ENCODE data around the gene RASEF.
"Not testable (repeated sequence)": the region's sequence is repeated elsewhere in the genome, so short reads cannot be mapped to it uniquely, and the experiment has no call there.

Gene RASEF

GRCh38 chr9:83062651-83063527 lies at the start of gene RASEF:
Gene RASEF (minus strand): TSS chr9:83063142. CDS start chr9:83062867, 275 bp downstream.
- Mint-ChIP-seq H3K4me3 (no peak within 1 kb of the TSS), H3K36me3 (no peaks in the 10 kb centered on the region), H3K4me1 (no peaks in the 10 kb centered on the region), H3K27ac (no peak within 1 kb of the TSS), H3K9me3 (peaks cover 3% of the 10 kb centered on the region)
- ATAC-seq: peak; percentile 13
- no peak for DNase-seq (ENCODE audit: low spot score in 2 of 2)

- no peaks in the 10 kb centered on the region for H3K36me3 Mint-ChIP-seq
- no peak for DNase-seq (ENCODE audit: low spot score in 2 of 2)
- peaks cover 11% of the 10 kb centered on the region for H3K9me3 Mint-ChIP-seq
- H3K4me1 Mint-ChIP-seq: no peaks in the 10 kb centered on the region
- no peak overlapping the region for H3K4me3 Mint-ChIP-seq
- H3K27ac Mint-ChIP-seq: no peak overlapping the region
- no peak for ATAC-seq
These were observed 48.2 kb upstream of the RASEF start for GRCh38 chr9:83111169-83111568.

GRCh38 chr9:83109296-83109695 lies 46.4 kb upstream of the RASEF start:
- no peak overlapping the region for H3K4me3 Mint-ChIP-seq
- no peaks in the 10 kb centered on the region for H3K36me3 Mint-ChIP-seq
- peaks cover 10% of the 10 kb centered on the region for H3K9me3 Mint-ChIP-seq
- H3K4me1 Mint-ChIP-seq: no peaks in the 10 kb centered on the region
- no peak overlapping the region for H3K27ac Mint-ChIP-seq
- ATAC-seq: no peak
- no peak for DNase-seq (ENCODE audit: low spot score in 2 of 2)

GRCh38 chr9:83108208-83108607 lies 45.3 kb upstream of the RASEF start:
- H3K27ac Mint-ChIP-seq: no peak overlapping the region
- no peaks in the 10 kb centered on the region for H3K36me3 Mint-ChIP-seq
- no peak for ATAC-seq
- no peak overlapping the region for H3K4me3 Mint-ChIP-seq
- DNase-seq (ENCODE audit: low spot score in 2 of 2): no peak
- H3K9me3 Mint-ChIP-seq: peaks cover 2% of the 10 kb centered on the region
- no peaks in the 10 kb centered on the region for H3K4me1 Mint-ChIP-seq

GRCh38 chr9:83106772-83107171 lies 43.8 kb upstream of the RASEF start:
- Mint-ChIP-seq H3K9me3 (peaks cover 4% of the 10 kb centered on the region), H3K4me3 (no peak overlapping the region), H3K4me1 (no peaks in the 10 kb centered on the region), H3K27ac (no peak overlapping the region), H3K36me3 (no peaks in the 10 kb centered on the region)
- no peak for DNase-seq (ENCODE audit: low spot score in 2 of 2)
- ATAC-seq: no peak

GRCh38 chr9:83106263-83106662 lies 43.3 kb upstream of the RASEF start:
- ATAC-seq: no peak
- peaks cover 4% of the 10 kb centered on the region for H3K9me3 Mint-ChIP-seq
- no peaks in the 10 kb centered on the region for H3K4me1 Mint-ChIP-seq
- no peak overlapping the region for H3K4me3 Mint-ChIP-seq
- no peak overlapping the region for H3K27ac Mint-ChIP-seq
- H3K36me3 Mint-ChIP-seq: no peaks in the 10 kb centered on the region
- DNase-seq (ENCODE audit: low spot score in 2 of 2): no peak

- Mint-ChIP-seq H3K27ac (no peak overlapping the region), H3K4me1 (no peaks in the 10 kb centered on the region), H3K4me3 (no peak overlapping the region), H3K9me3 (peaks cover 6% of the 10 kb centered on the region), H3K36me3 (no peaks in the 10 kb centered on the region)
- DNase-seq (ENCODE audit: low spot score in 2 of 2): no peak
- no peak for ATAC-seq
These were observed 34.7 kb upstream of the RASEF start for GRCh38 chr9:83097633-83098032.

GRCh38 chr9:83093311-83093710 lies 30.4 kb upstream of the RASEF start:
- H3K9me3 Mint-ChIP-seq, H3K4me1 Mint-ChIP-seq: not testable (repeated sequence)

GRCh38 chr9:83081846-83082245 lies 18.9 kb upstream of the RASEF start:
- Mint-ChIP-seq H3K9me3 (no peaks in the 10 kb centered on the region), H3K4me1 (no peaks in the 10 kb centered on the region), H3K36me3 (no peaks in the 10 kb centered on the region), H3K27ac (no peak overlapping the region), H3K4me3 (no peak overlapping the region)
- ATAC-seq: no peak
- DNase-seq (ENCODE audit: low spot score in 2 of 2): no peak

More at GRCh38 chr9:83093311-83093710, 30.4 kb upstream of the RASEF start:
- H3K27ac Mint-ChIP-seq; DNase-seq (ENCODE audit: low spot score in 2 of 2); H3K4me3 Mint-ChIP-seq; ATAC-seq; H3K36me3 Mint-ChIP-seq: not testable (repeated sequence)

GRCh38 chr9:83081010-83081409 lies 18.1 kb upstream of the RASEF start:
- no peaks in the 10 kb centered on the region for H3K4me1 Mint-ChIP-seq
- H3K36me3 Mint-ChIP-seq: no peaks in the 10 kb centered on the region
- H3K27ac Mint-ChIP-seq: no peak overlapping the region
- DNase-seq (ENCODE audit: low spot score in 2 of 2) (no peak), ATAC-seq (no peak)
- H3K4me3 Mint-ChIP-seq: no peak overlapping the region
- no peaks in the 10 kb centered on the region for H3K9me3 Mint-ChIP-seq

GRCh38 chr9:83075932-83076331 lies 13.0 kb upstream of the RASEF start:
- not testable (repeated sequence) for DNase-seq (ENCODE audit: low spot score in 2 of 2); H3K4me3 Mint-ChIP-seq; H3K36me3 Mint-ChIP-seq; ATAC-seq; H3K4me1 Mint-ChIP-seq; H3K27ac Mint-ChIP-seq; H3K9me3 Mint-ChIP-seq

GRCh38 chr9:83072498-83072897 lies 9.6 kb upstream of the RASEF start:
- not testable (repeated sequence) for H3K4me1 Mint-ChIP-seq; H3K9me3 Mint-ChIP-seq; DNase-seq (ENCODE audit: low spot score in 2 of 2); H3K27ac Mint-ChIP-seq; H3K36me3 Mint-ChIP-seq; H3K4me3 Mint-ChIP-seq; ATAC-seq

GRCh38 chr9:83071626-83072025 lies 8.7 kb upstream of the RASEF start:
- ATAC-seq (no peak), DNase-seq (ENCODE audit: low spot score in 2 of 2) (no peak)
- H3K4me1 Mint-ChIP-seq: no peaks in the 10 kb centered on the region
- H3K9me3 Mint-ChIP-seq: no peaks in the 10 kb centered on the region
- no peaks in the 10 kb centered on the region for H3K36me3 Mint-ChIP-seq
- no peak overlapping the region for H3K27ac Mint-ChIP-seq
- no peak overlapping the region for H3K4me3 Mint-ChIP-seq

GRCh38 chr9:83070261-83070660 lies 7.3 kb upstream of the RASEF start:
- no peak for DNase-seq (ENCODE audit: low spot score in 2 of 2)
- no peaks in the 10 kb centered on the region for H3K4me1 Mint-ChIP-seq

GRCh38 chr9:83069651-83070050 lies 6.7 kb upstream of the RASEF start:
- no peaks in the 10 kb centered on the region for H3K4me1 Mint-ChIP-seq
- H3K27ac Mint-ChIP-seq: no peak overlapping the region
- ATAC-seq (no peak), DNase-seq (ENCODE audit: low spot score in 2 of 2) (no peak)
- no peak overlapping the region for H3K4me3 Mint-ChIP-seq
- H3K36me3 Mint-ChIP-seq: no peaks in the 10 kb centered on the region
- no peaks in the 10 kb centered on the region for H3K9me3 Mint-ChIP-seq

More at GRCh38 chr9:83070261-83070660, 7.3 kb upstream of the RASEF start:
- no peaks in the 10 kb centered on the region for H3K9me3 Mint-ChIP-seq
- H3K36me3 Mint-ChIP-seq: no peaks in the 10 kb centered on the region
- H3K4me3 Mint-ChIP-seq: no peak overlapping the region
- ATAC-seq: no peak
- H3K27ac Mint-ChIP-seq: no peak overlapping the region

GRCh38 chr9:83068414-83068813 lies 5.5 kb upstream of the RASEF start:
- ATAC-seq (no peak), DNase-seq (ENCODE audit: low spot score in 2 of 2) (no peak)
- no peak overlapping the region for H3K4me3 Mint-ChIP-seq
- no peaks in the 10 kb centered on the region for H3K36me3 Mint-ChIP-seq
- no peaks in the 10 kb centered on the region for H3K4me1 Mint-ChIP-seq
- H3K9me3 Mint-ChIP-seq: no peaks in the 10 kb centered on the region
- H3K27ac Mint-ChIP-seq: no peak overlapping the region
